Measurements from ENCODE around the gene ZNF175. TPM values are rescaled to one million over a fixed set of nuclear protein-coding genes. Genes with fewer than 3 reads are reported as not detected.

Gene ZNF175
- polyA plus RNA-seq, 2 of the 4 experiments (the other 2 are of a cell fraction), result 3.3 to 6.4 TPM

DNA sequence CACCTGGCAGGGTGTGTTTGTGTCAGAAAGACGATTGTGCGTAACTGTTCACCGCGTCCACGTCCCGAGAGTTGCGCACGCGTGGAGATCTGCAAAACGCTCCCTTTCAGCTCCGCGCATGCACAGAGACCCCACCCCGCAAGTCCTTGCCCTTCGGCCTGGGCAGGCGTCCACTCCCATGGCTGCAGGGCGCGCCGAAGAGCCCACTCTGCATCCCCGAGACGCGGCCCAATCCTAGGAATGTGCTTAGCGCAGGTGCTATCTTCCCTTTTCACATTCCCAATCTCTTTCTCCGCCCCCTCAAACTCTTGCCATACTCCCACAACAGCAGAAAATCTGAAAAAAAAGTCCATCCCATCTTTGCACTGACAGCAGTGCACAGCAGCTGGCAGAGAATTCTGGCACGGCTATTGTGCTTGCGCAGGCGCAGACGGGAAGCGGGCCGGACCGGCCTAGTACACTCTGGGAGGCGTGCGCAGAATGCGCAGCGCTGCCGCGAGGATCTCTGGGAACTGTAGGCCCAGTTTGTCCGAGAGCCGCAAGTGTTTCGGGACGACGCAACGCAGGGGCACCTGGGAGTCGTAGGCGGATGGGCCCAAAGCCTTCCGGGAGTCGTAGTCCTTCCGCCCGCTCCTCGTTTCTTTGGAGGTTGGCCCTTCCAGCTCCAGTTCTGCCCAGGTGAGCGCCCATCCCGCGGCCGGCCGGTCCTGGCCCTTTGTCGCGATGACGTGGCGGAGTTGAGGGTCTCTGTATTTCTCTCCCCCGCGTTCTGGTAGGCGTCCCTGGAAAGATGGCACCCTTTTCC lies 23.1 kb downstream of the ZNF175 start (continued):
- TF ChIP-seq, protein P1, sequence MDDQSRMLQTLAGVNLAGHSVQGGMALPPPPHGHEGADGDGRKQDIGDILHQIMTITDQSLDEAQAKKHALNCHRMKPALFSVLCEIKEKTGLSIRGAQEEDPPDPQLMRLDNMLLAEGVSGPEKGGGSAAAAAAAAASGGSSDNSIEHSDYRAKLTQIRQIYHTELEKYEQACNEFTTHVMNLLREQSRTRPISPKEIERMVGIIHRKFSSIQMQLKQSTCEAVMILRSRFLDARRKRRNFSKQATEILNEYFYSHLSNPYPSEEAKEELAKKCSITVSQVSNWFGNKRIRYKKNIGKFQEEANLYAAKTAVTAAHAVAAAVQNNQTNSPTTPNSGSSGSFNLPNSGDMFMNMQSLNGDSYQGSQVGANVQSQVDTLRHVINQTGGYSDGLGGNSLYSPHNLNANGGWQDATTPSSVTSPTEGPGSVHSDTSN (IDR thresholded peaks at IDR 0.05), result no peak
- no peak for TF ChIP-seq SREBF2 (IDR thresholded peaks at IDR 0.05)

DNA sequence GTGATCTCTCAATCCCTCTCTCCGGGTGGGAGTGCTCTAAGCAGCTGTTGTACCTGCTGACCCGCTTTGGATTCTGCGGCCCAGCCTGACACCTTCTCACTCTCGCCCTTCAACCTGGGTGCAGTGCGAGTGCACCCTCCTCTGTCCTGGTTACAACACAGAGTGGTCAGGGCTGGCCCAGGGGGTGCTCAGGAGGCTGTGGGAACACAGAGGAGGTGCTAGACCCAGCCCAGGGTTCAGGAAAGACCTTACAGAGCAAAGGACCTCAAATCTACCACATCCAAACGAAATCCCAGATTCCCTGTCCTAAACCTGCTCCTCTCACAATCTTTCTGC lies 23.7 kb downstream of the ZNF175 start:
- DNase-seq (ENCODE audit: low read depth in 1 of 2, low spot score in 1 of 2) (no peak), FAIRE-seq (no peak), ATAC-seq (peak; percentile 69 to 71; a peak in 5 of 6 replicates)
- H3K4me2 ChIP-seq, result peak overlapping the region; percentile 78
- WGBS (ENCODE audit: missing lambda C conversion rate), result 8% methylated on average over 6 of the region's 6 CpGs
- CTCF ChIA-PET, result interaction anchor here (0.9 kb wide), 1 partner anchor 173 kb away, joined by 3 read pairs; no protein-coding TSS in a partner anchor
- peak overlapping the region; percentile 68 for H3K4me3 ChIP-seq
- TF ChIP-seq RARB (CRISPR knock-in tag; IDR thresholded peaks at IDR 0.05) (no peak), PHF8 (IDR thresholded peaks at IDR 0.05; ENCODE audit: borderline replicate concordance, low read depth) (peak; percentile 11; the same call in 1 of the 2 replicates)
- POLR2A ChIA-PET, result interaction anchor here (1.5 kb wide), 1 partner anchor 24 kb away, joined by 6 read pairs; the partner anchor contains the start of gene ZNF175
- peaks cover 56% of the 10 kb centered on the region for H3K9me3 ChIP-seq
- H3K4me1 ChIP-seq, result 0 out of 3 replicates have a peak, but pooled peaks cover 3% of the 10 kb centered on the region
- peak overlapping the region; percentile 65 to 82 for H3K27ac ChIP-seq

- Histone ChIP-seq H3K9me3 (peaks cover 55% of the 10 kb centered on the region), H3K4me2 (peak overlapping the region; percentile 78), H3K27ac (no peak overlapping the region), H3K4me3 (peak overlapping the region; percentile 68), H3K4me1 (0 out of 3 replicates have a peak, but pooled peaks cover 3% of the 10 kb centered on the region)
- TF ChIP-seq RFX5 (IDR thresholded peaks at IDR 0.05) (no peak), ZNF302 (CRISPR knock-in tag; IDR thresholded peaks at IDR 0.05) (no peak), RARB (CRISPR knock-in tag; IDR thresholded peaks at IDR 0.05) (no peak), CBX8 (IDR thresholded peaks at IDR 0.05) (no peak), RNF2 (IDR thresholded peaks at IDR 0.05; ENCODE audit: borderline replicate concordance, low read depth) (no peak), POLR2A (IDR thresholded peaks at IDR 0.05; ENCODE audit: low read length) (no peak), FOXS1 (CRISPR knock-in tag; IDR thresholded peaks at IDR 0.05) (no peak), TFCP2L1 (CRISPR knock-in tag; IDR thresholded peaks at IDR 0.05) (no peak), BHLHE40 (IDR thresholded peaks at IDR 0.05; ENCODE audit: low read depth, low read length) (no peak)
- ATAC-seq, result no peak
- DNase-seq (ENCODE audit: low read depth in 1 of 2, low spot score in 1 of 2), result no peak
- POLR2A ChIA-PET, result interaction anchor here (1.5 kb wide), 1 partner anchor 24 kb away, joined by 6 read pairs; the partner anchor contains the start of gene ZNF175
- WGBS (ENCODE audit: missing lambda C conversion rate), result 70% methylated on average over 8 of the region's 8 CpGs
- FAIRE-seq, result no peak
- CTCF ChIA-PET, result interaction anchor here (0.6 to 1.2 kb wide), 4 partner anchors 42 to 243 kb away, joined by 3 to 5 read pairs (median 4); no protein-coding TSS in a partner anchor
Observed at GRCh38 chr19:51595190-51596175, 24.4 kb downstream of the ZNF175 start.

DNA sequence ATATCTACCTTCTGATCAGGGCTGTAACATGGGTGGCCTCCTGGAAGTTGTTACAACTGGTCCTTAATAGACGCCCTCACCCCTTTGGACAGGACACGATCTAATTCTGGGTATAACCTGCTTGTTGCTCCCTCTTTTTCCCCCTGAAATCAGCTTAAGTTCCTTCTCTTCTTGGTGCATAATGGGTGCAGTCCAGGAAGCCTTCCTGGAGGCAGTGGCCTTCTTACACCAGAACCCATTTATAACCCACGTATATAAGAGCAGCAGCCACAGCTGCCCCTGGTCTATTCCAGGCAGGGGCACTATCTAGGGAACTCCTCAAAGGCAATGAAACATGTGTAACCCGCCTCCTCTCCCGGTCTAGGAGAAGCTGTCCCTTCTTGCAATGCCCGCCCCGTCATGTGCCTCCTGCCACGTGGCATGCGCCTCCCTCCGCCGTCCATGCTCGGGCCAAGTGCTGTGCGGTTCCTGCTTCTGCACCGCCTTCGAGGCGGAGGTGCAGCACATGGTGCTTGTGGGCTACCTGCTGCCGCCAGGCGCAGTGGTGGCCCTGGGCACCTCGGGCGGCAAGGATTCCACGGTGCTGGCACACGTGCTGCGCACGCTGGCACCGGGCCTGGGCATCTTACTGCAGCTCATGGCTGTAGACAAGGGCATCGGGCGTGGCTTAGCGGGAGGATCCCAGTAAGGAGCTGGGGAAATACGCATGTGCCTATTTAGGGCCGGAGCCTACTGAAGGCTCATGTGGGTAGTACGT lies 27.3 kb downstream of the ZNF175 start:
- 73% methylated on average over 22 of the region's 31 CpGs for WGBS (ENCODE audit: missing lambda C conversion rate)
- POLR2A ChIA-PET, result no interaction called here
- TF ChIP-seq, protein P2, sequence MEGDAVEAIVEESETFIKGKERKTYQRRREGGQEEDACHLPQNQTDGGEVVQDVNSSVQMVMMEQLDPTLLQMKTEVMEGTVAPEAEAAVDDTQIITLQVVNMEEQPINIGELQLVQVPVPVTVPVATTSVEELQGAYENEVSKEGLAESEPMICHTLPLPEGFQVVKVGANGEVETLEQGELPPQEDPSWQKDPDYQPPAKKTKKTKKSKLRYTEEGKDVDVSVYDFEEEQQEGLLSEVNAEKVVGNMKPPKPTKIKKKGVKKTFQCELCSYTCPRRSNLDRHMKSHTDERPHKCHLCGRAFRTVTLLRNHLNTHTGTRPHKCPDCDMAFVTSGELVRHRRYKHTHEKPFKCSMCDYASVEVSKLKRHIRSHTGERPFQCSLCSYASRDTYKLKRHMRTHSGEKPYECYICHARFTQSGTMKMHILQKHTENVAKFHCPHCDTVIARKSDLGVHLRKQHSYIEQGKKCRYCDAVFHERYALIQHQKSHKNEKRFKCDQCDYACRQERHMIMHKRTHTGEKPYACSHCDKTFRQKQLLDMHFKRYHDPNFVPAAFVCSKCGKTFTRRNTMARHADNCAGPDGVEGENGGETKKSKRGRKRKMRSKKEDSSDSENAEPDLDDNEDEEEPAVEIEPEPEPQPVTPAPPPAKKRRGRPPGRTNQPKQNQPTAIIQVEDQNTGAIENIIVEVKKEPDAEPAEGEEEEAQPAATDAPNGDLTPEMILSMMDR (IDR thresholded peaks at IDR 0.05), result no peak
- no peak for TF ChIP-seq E2F6 (IDR thresholded peaks at IDR 0.05; ENCODE audit: borderline replicate concordance, low read depth)
- no peak for TF ChIP-seq ZC3H11A (IDR thresholded peaks at IDR 0.05)
- no peak for TF ChIP-seq KDM1A (IDR thresholded peaks at IDR 0.05; ENCODE audit: low read depth)
- no peak for TF ChIP-seq RARB (CRISPR knock-in tag; IDR thresholded peaks at IDR 0.05)
- TF ChIP-seq SMC3 (IDR thresholded peaks at IDR 0.05), result no peak
- TF ChIP-seq EP300 (IDR thresholded peaks at IDR 0.05), result no peak
- TF ChIP-seq HDAC2 (IDR thresholded peaks at IDR 0.05), result no peak
- TF ChIP-seq HEYL (CRISPR knock-in tag; IDR thresholded peaks at IDR 0.05), result no peak
- no peak for TF ChIP-seq RNF2 (IDR thresholded peaks at IDR 0.05; ENCODE audit: borderline replicate concordance, low read depth)
- no peak for TF ChIP-seq POLR2A (IDR thresholded peaks at IDR 0.05; ENCODE audit: low read length)
- TF ChIP-seq TP53 (CRISPR knock-in tag; IDR thresholded peaks at IDR 0.05), result no peak
- TF ChIP-seq FOXS1 (CRISPR knock-in tag; IDR thresholded peaks at IDR 0.05), result no peak
- TF ChIP-seq RAD21 (conservative IDR thresholded peaks at IDR 0.05 in 1 of 2, IDR thresholded peaks at IDR 0.05 in 1 of 2), result no peak
- TF ChIP-seq JUNB (IDR thresholded peaks at IDR 0.05), result no peak
- DNase-seq (ENCODE audit: low read depth in 1 of 2, low spot score in 1 of 2) (no peak), ATAC-seq (no peak), FAIRE-seq (no peak)
- peaks cover 51% of the 10 kb centered on the region for H3K9me3 ChIP-seq
- CTCF ChIA-PET, result interaction anchor here (0.8 kb wide), 1 partner anchor 63 kb away, joined by 3 read pairs; no protein-coding TSS in a partner anchor
- no peak overlapping the region for H3K4me3 ChIP-seq
- H3K27ac ChIP-seq, result no peak overlapping the region
- no peak overlapping the region for H3K4me2 ChIP-seq
- 0 out of 3 replicates have a peak, but pooled peaks cover 3% of the 10 kb centered on the region for H3K4me1 ChIP-seq

All from A549 (cell line).